GM10266 (cell line): Measurements from ENCODE around the gene ALOXE3.

Source experiments
- DNase-seq: peaks from one replicate; pipeline ENCODE4 v3.0.0; 2012; ENCODE audit errors: extremely low spot score
- TF ChIP-seq, protein P1 (sequence below): IDR thresholded peaks from 2 replicates; pipeline ENCODE4 v1.5.1; 2012; ENCODE audit warnings: mild to moderate bottlenecking, low read depth; ENCODE audit not compliant: control insufficient read depth, insufficient read depth; ENCODE audit errors: missing control alignments

ALOXE3 gene

DNA sequence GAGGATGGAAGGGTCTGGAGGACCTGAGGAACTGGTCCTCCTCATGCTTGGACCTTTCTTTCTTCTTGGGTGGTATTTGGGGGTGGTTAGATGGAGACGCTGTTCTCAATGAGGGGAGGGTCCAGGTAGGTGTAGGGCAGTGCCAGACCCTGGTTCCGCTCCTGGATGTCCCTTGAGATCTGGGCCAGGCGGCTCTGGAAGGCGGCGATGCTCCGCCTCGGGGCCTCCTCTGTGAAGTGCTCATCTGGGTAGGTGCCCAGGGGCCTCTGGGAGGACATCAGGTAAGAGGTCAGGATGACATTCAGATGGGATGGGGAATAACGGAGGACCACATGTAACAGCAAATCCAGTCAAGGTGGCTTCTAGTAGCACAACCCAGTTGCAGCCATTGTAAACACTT lies 21.8 kb downstream of the ALOXE3 start:
- no peak for DNase-seq
- TF ChIP-seq, protein P1, sequence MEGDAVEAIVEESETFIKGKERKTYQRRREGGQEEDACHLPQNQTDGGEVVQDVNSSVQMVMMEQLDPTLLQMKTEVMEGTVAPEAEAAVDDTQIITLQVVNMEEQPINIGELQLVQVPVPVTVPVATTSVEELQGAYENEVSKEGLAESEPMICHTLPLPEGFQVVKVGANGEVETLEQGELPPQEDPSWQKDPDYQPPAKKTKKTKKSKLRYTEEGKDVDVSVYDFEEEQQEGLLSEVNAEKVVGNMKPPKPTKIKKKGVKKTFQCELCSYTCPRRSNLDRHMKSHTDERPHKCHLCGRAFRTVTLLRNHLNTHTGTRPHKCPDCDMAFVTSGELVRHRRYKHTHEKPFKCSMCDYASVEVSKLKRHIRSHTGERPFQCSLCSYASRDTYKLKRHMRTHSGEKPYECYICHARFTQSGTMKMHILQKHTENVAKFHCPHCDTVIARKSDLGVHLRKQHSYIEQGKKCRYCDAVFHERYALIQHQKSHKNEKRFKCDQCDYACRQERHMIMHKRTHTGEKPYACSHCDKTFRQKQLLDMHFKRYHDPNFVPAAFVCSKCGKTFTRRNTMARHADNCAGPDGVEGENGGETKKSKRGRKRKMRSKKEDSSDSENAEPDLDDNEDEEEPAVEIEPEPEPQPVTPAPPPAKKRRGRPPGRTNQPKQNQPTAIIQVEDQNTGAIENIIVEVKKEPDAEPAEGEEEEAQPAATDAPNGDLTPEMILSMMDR: no peak

DNA sequence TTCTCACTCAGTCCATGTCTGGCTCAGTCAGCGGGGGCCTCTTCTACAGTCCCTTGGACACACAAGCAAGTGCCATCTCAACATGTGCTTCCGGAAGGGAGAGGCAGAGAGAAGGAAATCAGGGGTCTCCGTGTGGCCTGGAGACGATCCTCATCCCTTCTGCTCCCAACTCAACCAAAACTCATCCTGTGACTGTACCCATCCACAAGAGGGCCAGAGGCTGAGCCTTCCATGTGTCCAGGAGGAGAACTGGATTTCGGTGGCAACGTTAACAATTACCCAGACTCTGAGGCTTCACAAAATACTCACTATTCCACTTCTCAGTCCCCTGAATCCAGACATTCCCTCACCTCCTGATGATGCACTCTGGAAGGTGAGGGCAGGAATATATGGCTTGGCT lies 23.0 kb downstream of the ALOXE3 start:
- no peak for DNase-seq
- TF ChIP-seq, protein P1: no peak

DNA sequence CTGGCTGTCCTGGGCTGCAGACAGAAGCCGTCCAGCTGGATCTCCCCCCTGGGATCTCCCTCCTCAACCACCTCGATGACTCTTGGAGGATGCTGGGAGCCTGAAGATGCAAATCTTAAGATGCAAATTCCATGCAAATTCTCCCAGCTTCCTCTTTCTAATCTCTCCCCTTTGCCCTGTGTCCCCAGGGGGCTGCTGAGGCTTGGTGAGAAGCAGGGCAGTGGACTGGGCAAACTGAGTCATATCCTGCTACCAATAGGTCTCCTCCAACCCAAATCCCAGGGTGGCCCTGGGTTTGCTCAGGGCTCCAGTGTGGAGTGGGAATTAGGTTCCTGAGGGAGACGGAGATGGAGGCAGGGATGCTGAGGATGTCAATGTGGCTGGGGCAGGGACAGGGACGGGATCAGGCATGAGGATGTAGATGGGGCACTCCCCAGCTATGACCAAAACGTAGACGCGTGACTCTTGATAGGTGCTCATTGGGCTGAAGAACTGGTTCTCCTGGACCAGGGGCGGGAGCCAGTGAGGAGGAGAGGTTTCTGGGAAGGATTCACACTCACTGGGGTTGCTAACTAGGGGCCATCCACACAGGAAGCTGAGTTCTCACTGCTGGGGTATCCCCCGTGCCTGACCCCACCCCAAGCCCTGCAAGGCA lies 27.2 kb downstream of the ALOXE3 start:
- peak; percentile 61 for DNase-seq
- TF ChIP-seq, protein P1: no peak

DNA sequence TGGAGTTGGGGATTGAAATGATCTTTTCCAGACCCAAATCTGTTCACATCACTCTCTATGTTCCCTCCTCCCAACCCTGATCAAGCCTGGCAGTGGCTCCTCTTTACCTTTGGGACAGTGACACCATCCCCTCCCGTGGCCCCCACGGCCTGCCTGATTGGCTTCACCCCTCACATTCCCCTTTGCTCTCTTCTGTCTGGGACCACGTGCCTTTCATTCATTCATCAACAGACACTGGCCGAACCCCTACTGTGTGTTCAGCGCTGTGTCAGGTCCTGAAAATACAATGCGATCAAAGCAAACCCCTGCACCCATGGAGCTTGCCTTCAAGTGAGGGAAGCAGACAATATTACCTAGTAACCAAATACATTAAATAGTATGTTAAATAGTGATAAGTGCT lies 28.6 kb downstream of the ALOXE3 start:
- TF ChIP-seq, protein P1: no peak
- DNase-seq: no peak

DNA sequence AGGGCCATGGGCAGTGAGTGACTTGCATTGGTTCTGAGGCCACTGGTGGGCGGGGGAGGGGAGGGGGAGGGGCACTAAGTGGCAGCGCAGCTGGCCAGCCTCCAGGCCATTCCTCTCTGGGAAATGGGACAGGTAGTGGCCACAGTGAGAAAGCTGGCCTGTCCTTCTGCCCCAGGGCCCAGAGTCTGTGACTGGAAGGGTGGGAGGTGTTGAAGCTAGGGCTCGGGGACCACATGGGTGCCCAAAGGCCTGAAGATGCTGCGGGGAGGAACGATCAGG lies 30.4 kb downstream of the ALOXE3 start:
- no peak for DNase-seq
- TF ChIP-seq, protein P1: no peak

DNA sequence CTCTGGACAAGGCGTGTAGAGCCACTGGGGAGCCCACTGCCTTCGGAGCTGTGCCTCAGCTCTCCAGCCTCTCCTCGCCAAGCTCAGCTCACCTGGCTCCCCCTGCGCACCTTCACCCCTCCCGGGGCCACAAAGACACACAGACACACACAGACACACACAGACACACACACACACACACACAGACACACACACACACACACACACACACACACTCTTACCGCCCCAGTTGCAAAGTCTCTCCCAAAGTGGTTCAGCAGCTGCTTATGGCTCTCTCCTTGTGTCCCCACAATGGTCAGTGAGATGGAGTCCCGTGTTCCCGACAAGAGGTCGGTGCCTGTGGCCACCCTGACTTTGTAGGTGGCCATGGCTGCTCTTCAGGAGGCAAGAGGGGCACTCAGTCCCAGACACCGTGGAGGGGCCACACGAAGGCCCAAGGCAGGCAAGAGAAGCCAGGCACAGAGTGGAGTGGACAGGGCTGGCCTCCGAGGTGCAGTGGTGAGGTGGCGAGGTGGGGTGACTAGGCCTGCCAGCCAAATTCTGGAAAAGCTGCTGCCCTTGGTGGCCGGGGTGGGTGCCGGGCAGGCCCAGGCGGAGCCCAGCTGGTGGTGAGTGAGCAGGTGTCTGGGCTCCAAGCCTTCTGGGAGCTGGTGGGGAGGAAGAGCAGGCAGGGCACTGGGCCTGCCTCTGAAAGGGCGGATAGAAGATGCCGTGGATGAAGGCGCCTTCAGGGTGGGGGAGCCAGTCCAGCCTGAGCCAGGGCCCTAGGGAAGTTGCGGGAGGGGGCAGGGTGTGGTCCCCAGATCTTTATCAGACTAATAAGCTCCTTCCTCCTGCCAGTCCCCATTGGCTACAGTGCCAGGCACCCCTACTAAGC lies 31.0 kb downstream of the ALOXE3 start, which contains the start of gene ALOX12B:
Gene ALOX12B (minus strand): TSS at position 642 of the 877 bp plus-strand sequence. CDS start 274 bp downstream, at position 368.
- TF ChIP-seq, protein P1: no peak
- DNase-seq: no peak

DNA sequence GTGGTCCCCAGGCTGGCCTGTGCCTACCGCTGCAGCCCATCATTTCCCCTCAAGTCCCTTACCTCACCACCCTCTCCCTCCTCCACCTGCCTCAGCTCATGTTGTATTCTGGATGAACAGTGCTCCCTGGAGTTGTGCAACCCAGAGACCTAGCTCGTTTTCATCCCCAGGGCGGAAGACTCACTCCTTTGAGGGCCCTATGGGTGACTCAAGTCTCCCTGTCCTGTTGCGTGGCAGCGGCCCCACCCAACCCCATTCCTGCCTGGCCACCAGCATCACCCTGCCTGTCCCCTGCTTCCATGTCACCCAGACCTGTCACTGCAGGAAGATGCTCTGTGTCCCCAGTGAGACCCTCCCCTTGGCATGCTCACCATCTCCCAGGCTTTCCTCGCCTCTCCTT lies 34.1 kb downstream of the ALOXE3 start:
- TF ChIP-seq, protein P1: no peak
- no peak for DNase-seq
